HG03175 (cell line): Measurements from ENCODE around the gene HIPK3.

ENCODE experiments used
- ATAC-seq: cut with Tn5 transposase; IDR thresholded peaks from one replicate; pipeline ENCODE4 v1.9.1; 2021; ENCODE audit warnings: mild to moderate bottlenecking, moderate library complexity; ENCODE audit not compliant: unreplicated experiment

Gene HIPK3

GRCh38 chr11:33388793-33389525 lies 131.8 kb downstream of the HIPK3 start:
- ATAC-seq: no peak

DNA sequence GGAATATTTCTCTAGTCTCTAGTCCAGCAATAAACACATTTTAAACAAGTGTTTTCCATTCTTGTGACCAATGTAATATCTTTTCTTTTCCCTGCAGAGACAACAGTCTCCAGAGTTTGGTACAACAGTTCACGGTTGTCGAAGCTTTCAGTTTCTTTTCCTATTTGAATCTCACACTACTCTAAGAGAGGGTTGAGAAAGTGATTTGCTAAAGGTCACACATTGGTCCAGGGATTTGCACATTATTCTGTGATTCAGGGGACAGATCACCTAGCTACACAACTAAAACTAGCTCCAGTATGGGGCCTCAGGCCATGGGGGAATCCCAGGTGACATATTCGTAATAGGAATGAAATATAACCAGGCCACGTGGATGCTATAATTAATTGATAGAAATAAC lies 132.5 kb downstream of the HIPK3 start:
- ATAC-seq: peak; percentile 70

- ATAC-seq: no peak
Observed at GRCh38 chr11:33390944-33391892, 134.0 kb downstream of the HIPK3 start.

DNA sequence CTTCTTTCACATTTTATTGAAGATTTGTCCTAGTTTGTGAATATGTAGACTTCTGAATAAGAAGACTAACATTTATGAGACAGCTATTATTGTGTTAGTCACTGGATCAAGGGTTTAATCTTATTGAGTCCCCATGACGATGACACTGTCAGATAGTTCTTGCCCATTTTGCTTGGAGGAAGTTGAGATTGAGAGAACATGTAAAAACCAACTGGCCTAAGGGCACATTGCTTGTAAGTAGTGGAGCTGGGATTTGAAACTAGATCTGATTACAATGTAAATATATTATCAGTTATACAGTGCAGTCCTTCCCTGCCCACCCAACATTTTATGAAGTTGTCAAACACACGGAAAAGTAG lies 134.7 kb downstream of the HIPK3 start:
- ATAC-seq: no peak

- ATAC-seq: no peak
Observed at GRCh38 chr11:33394431-33395109, 137.4 kb downstream of the HIPK3 start.

DNA sequence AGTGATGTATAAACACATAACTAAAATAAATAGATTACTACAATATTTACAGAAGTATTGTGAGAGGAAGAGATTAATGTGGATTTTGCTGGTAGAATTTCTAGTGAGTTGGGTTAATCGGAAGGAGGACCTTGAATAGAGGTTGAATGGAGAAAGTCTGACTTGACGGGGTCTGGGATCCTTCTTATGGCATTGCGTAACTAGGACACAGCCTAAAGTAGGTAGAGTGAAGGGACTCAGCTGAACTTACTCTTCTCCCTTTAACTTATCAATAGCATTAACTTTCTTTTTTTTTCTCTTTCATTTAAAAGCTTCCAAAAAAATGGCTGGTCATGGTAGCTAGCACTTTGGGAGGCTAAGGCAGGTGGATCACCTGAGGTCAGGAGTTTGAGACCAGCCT lies 139.2 kb downstream of the HIPK3 start:
- no peak for ATAC-seq

GRCh38 chr11:33399421-33399820 lies 142.2 kb downstream of the HIPK3 start:
- ATAC-seq: no peak

- no peak for ATAC-seq
Observed at GRCh38 chr11:33402066-33402465, 144.9 kb downstream of the HIPK3 start.

GRCh38 chr11:33403344-33403743 lies 146.2 kb downstream of the HIPK3 start:
- no peak for ATAC-seq

GRCh38 chr11:33405834-33406602 lies 148.8 kb downstream of the HIPK3 start:
- no peak for ATAC-seq
